HepG2 (cell line): ENCODE data around the gene ALOX12. TPM values are rescaled to one million over a fixed set of nuclear protein-coding genes. Genes with fewer than 3 reads are reported as not detected.
A peak's percentile ranks its signal among the peaks of the same experiment; 100 is the strongest.

ENCODE experiments used
- ADNP ChIP-seq: sonication (generic); formaldehyde crosslinking; IDR thresholded peaks from 2 replicates; pipeline ENCODE4 v1.4.0; 2020; ENCODE audit warnings: missing genetic modification reagents
- ATF7 ChIP-seq, 2 experiments: fragments of 450-650 bp in 1 of 2; sonication (generic) in 1 of 2; formaldehyde crosslinking in 1 of 2; IDR thresholded peaks; 2 replicates each; pipeline versions ENCODE4 v1.4.0 to v1.6.1; 2016 to 2020; ENCODE audit warnings: antibody characterized with exemption in 1 of 2, mild to moderate bottlenecking in 1 of 2, missing genetic modification reagents in 1 of 2
- DNMT3B ChIP-seq: conservative IDR thresholded peaks from 2 replicates; pipeline ENCODE4 v1.6.1; 2016; ENCODE audit warnings: missing biosample characterization, control low read depth
- FOXJ3 ChIP-seq: sonication (generic); formaldehyde crosslinking; IDR thresholded peaks from 2 replicates; pipeline ENCODE4 v1.4.0; 2020; ENCODE audit warnings: missing genetic modification reagents, mild to moderate bottlenecking, borderline replicate concordance
- HOXA3 ChIP-seq: sonication (generic); formaldehyde crosslinking; IDR thresholded peaks from 2 replicates; pipeline ENCODE4 v1.5.0; 2020; ENCODE audit warnings: missing genetic modification reagents
- KAT7 ChIP-seq: IDR thresholded peaks from 2 replicates; pipeline ENCODE4 v1.6.1; 2018; ENCODE audit warnings: borderline replicate concordance, missing compliant biosample characterization
- NBN ChIP-seq: fragments of 450-650 bp; conservative IDR thresholded peaks from 2 replicates; pipeline ENCODE4 v1.6.1; 2017
- NCOR1 ChIP-seq: fragments of 200-600 bp; sonication (generic); IDR thresholded peaks from 2 replicates; pipeline ENCODE4 v1.7.0; 2017; ENCODE audit warnings: antibody characterized with exemption, low read length, borderline replicate concordance
- NFE2L2 ChIP-seq: fragments of 150-350 bp; IDR thresholded peaks from 2 replicates; pipeline ENCODE4 v1.6.1; 2014; ENCODE audit warnings: low read length
- PCBP2 ChIP-seq: fragments of 200-400 bp; formaldehyde crosslinking; optimal IDR thresholded peaks from 2 replicates; pipeline ENCODE3; 2018; ENCODE audit warnings: low read length, low read depth; ENCODE audit not compliant: poor library complexity, severe bottlenecking
- POLR2G ChIP-seq: fragments of 200-400 bp; formaldehyde crosslinking; IDR thresholded peaks from 2 replicates; pipeline ENCODE4 v1.6.1; 2018; ENCODE audit warnings: mild to moderate bottlenecking, low read depth, low read length, moderate library complexity
- SNAI1 ChIP-seq: sonication (generic); formaldehyde crosslinking; IDR thresholded peaks from 2 replicates; pipeline ENCODE4 v1.5.0; 2020; ENCODE audit warnings: mild to moderate bottlenecking, missing genetic modification reagents, borderline replicate concordance
- SRSF1 ChIP-seq: fragments of 200-400 bp; formaldehyde crosslinking; optimal IDR thresholded peaks from 2 replicates; pipeline ENCODE3; 2017; ENCODE audit warnings: mild to moderate bottlenecking, low read depth, low read length, moderate library complexity
- TGIF2 ChIP-seq: IDR thresholded peaks from 2 replicates; pipeline ENCODE4 v1.6.1; 2016; ENCODE audit warnings: control low read depth, missing compliant biosample characterization
- THYN1 ChIP-seq: sonication (generic); formaldehyde crosslinking; IDR thresholded peaks from 2 replicates; pipeline ENCODE4 v1.8.1; 2023; ENCODE audit warnings: low read depth, mild to moderate bottlenecking, moderate library complexity, missing genetic modification reagents, borderline replicate concordance
- ZBTB21 ChIP-seq: sonication (generic); formaldehyde crosslinking; IDR thresholded peaks from 2 replicates; pipeline ENCODE4 v1.4.0; 2020; ENCODE audit warnings: missing genetic modification reagents
- ZNF33B ChIP-seq: sonication (generic); formaldehyde crosslinking; IDR thresholded peaks from 2 replicates; pipeline ENCODE4 v1.5.1; 2020; ENCODE audit warnings: mild to moderate bottlenecking, missing genetic modification reagents
- ZNF724P ChIP-seq: sonication (generic); formaldehyde crosslinking; IDR thresholded peaks from 2 replicates; pipeline ENCODE4 v1.8.0; 2022; ENCODE audit warnings: missing genetic modification reagents, borderline replicate concordance
- ZNF891 ChIP-seq: sonication (generic); formaldehyde crosslinking; IDR thresholded peaks from 2 replicates; pipeline ENCODE4 v1.5.0; 2020; ENCODE audit warnings: mild to moderate bottlenecking, missing genetic modification reagents
- polyA plus RNA-seq, 8 experiments: library from polyadenylated mRNA; depleted of rRNA in 3 of 8; stranded (reverse) in 7 of 8; unstranded in 1 of 8; fragments of >200 nt; fragmentation: Illumina TruSeq in 4 of 8; extraction: Trizol in 4 of 8; gene quantifications; 2 replicates each; pipeline versions ENCODE4 v1.2.1 to v1.2.3, GENCODE V29; 2011 to 2016; ENCODE audit warnings: low read depth in 4 of 8, missing spikeins in 1 of 8, mixed read lengths in 1 of 8; ENCODE audit not compliant: insufficient read depth in 1 of 8
- total RNA-seq, 5 experiments: library from RNA; depleted of rRNA; stranded (reverse); fragments of >200 nt; fragmentation: Illumina TruSeq; extraction: Trizol; gene quantifications; 2 replicates each; pipeline ENCODE4 v1.2.3, GENCODE V29; 2016; ENCODE audit warnings: low read depth in 1 of 5
- TF ChIP-seq, protein P1 (sequence below): fragments of 450-650 bp; IDR thresholded peaks from 2 replicates; pipeline ENCODE4 v1.6.1; 2017
- TF ChIP-seq, protein P2 (sequence below): sonication (generic); formaldehyde crosslinking; IDR thresholded peaks from 2 replicates; pipeline ENCODE4 v1.4.0; 2020; ENCODE audit warnings: missing genetic modification reagents
- TF ChIP-seq, protein P3 (sequence below): sonication (generic); formaldehyde crosslinking; IDR thresholded peaks from 2 replicates; pipeline ENCODE4 v1.5.1; 2020; ENCODE audit warnings: mild to moderate bottlenecking, missing genetic modification reagents, moderate library complexity
- TF ChIP-seq, protein P4 (sequence below): sonication (generic); formaldehyde crosslinking; conservative IDR thresholded peaks from 2 replicates; pipeline ENCODE4 v1.8.1; 2023; ENCODE audit warnings: missing genetic modification reagents
- TF ChIP-seq, protein P5 (sequence below): IDR thresholded peaks from 2 replicates; pipeline ENCODE4 v1.6.1; 2016; ENCODE audit warnings: missing compliant biosample characterization, missing genetic modification reagents, borderline replicate concordance

Gene ALOX12
- total and polyA plus RNA-seq, 2 of the 13 experiments (the other 11 are each of a cell fraction or from before 2014, with no cell fraction given), result not detected

GRCh38 chr17:7014261-7014994 lies 18.6 kb downstream of the ALOX12 start (continued):
- TF ChIP-seq NFE2L2 (no peak), DNMT3B (peak; percentile 55; the same call in 1 of the 2 replicates), ZNF891 (peak; percentile 77; the same call in 1 of the 2 replicates), PCBP2 (no peak), NBN (no peak), ATF7 (IDR thresholded peaks at IDR 0.05) (peak; percentile 95), ATF7 (CRISPR knock-in tag; IDR thresholded peaks at IDR 0.05) (peak; percentile 94), KAT7 (CRISPR knock-in tag) (peak; percentile 67), ZNF33B (CRISPR knock-in tag) (no peak), SNAI1 (CRISPR knock-in tag) (no peak), FOXJ3 (no peak), ZNF724P (CRISPR knock-in tag) (no peak), THYN1 (CRISPR knock-in tag) (no peak), NCOR1 (no peak; the same call in 1 of the 2 replicates), ADNP (no peak), ZBTB21 (CRISPR knock-in tag) (peak; percentile 82), SRSF1 (peak; percentile 48), TGIF2 (CRISPR knock-in tag) (peak; percentile 30; the same call in 1 of the 2 replicates), HOXA3 (CRISPR knock-in tag) (peak; percentile 97), POLR2G (peak; percentile 92)
- TF ChIP-seq, protein P1, sequence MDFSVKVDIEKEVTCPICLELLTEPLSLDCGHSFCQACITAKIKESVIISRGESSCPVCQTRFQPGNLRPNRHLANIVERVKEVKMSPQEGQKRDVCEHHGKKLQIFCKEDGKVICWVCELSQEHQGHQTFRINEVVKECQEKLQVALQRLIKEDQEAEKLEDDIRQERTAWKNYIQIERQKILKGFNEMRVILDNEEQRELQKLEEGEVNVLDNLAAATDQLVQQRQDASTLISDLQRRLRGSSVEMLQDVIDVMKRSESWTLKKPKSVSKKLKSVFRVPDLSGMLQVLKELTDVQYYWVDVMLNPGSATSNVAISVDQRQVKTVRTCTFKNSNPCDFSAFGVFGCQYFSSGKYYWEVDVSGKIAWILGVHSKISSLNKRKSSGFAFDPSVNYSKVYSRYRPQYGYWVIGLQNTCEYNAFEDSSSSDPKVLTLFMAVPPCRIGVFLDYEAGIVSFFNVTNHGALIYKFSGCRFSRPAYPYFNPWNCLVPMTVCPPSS, result no peak
- TF ChIP-seq, protein P2, sequence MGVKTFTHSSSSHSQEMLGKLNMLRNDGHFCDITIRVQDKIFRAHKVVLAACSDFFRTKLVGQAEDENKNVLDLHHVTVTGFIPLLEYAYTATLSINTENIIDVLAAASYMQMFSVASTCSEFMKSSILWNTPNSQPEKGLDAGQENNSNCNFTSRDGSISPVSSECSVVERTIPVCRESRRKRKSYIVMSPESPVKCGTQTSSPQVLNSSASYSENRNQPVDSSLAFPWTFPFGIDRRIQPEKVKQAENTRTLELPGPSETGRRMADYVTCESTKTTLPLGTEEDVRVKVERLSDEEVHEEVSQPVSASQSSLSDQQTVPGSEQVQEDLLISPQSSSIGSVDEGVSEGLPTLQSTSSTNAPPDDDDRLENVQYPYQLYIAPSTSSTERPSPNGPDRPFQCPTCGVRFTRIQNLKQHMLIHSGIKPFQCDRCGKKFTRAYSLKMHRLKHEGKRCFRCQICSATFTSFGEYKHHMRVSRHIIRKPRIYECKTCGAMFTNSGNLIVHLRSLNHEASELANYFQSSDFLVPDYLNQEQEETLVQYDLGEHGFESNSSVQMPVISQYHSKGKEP (CRISPR knock-in tag), result no peak
- TF ChIP-seq, protein P3, sequence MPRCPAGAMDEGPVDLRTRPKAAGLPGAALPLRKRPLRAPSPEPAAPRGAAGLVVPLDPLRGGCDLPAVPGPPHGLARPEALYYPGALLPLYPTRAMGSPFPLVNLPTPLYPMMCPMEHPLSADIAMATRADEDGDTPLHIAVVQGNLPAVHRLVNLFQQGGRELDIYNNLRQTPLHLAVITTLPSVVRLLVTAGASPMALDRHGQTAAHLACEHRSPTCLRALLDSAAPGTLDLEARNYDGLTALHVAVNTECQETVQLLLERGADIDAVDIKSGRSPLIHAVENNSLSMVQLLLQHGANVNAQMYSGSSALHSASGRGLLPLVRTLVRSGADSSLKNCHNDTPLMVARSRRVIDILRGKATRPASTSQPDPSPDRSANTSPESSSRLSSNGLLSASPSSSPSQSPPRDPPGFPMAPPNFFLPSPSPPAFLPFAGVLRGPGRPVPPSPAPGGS, result 0 out of 2 replicates have a peak, but pooled peaks have one; percentile 37
- TF ChIP-seq, protein P4, sequence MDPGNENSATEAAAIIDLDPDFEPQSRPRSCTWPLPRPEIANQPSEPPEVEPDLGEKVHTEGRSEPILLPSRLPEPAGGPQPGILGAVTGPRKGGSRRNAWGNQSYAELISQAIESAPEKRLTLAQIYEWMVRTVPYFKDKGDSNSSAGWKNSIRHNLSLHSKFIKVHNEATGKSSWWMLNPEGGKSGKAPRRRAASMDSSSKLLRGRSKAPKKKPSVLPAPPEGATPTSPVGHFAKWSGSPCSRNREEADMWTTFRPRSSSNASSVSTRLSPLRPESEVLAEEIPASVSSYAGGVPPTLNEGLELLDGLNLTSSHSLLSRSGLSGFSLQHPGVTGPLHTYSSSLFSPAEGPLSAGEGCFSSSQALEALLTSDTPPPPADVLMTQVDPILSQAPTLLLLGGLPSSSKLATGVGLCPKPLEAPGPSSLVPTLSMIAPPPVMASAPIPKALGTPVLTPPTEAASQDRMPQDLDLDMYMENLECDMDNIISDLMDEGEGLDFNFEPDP, result no peak
- TF ChIP-seq, protein P5, sequence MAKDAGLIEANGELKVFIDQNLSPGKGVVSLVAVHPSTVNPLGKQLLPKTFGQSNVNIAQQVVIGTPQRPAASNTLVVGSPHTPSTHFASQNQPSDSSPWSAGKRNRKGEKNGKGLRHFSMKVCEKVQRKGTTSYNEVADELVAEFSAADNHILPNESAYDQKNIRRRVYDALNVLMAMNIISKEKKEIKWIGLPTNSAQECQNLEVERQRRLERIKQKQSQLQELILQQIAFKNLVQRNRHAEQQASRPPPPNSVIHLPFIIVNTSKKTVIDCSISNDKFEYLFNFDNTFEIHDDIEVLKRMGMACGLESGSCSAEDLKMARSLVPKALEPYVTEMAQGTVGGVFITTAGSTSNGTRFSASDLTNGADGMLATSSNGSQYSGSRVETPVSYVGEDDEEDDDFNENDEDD (CRISPR knock-in tag), result no peak
